ENCODE data around the gene MX2. TPM values are rescaled to one million over a fixed set of nuclear protein-coding genes. Genes with fewer than 3 reads are reported as not detected.
A peak's percentile ranks its signal among the peaks of the same experiment; 100 is the strongest.
"Not testable (repeated sequence)": the region's sequence is repeated elsewhere in the genome, so short reads cannot be mapped to it uniquely, and the experiment has no call there.

Gene MX2
- total RNA-seq = 10 to 100 TPM in 2 of 4 donors, 1 to 10 TPM in 2; 6.7 to 17.5 (median 9.5) TPM

GRCh38 chr21:41361786-41362604, at the start of gene MX2:
Gene MX2 (plus strand): TSS chr21:41362027. CDS start chr21:41376907, 14,880 bp downstream.
- H3K27me3 ChIP-seq = no peaks in the 10 kb centered on the region
- peak within 1 kb of the TSS; percentile 55 to 92 (median 87) for H3K27ac ChIP-seq
- peak within 1 kb of the TSS; percentile 23 to 44 (median 33) for H3K4me3 ChIP-seq
- peak; percentile 52 to 86 for DNase-seq (ENCODE audit: low spot score in 2 of 2)
- no peaks in the 10 kb centered on the region for H3K9me3 ChIP-seq
- peaks cover 0 to 69% (median 9%) of the 10 kb centered on the region in 4 donors for H3K4me1 ChIP-seq
- no peaks in the 10 kb centered on the region for H3K36me3 ChIP-seq
- WGBS, 2 donors = 46 to 55% methylated on average over 24 of the region's 24 CpGs
- TF ChIP-seq EP300 (IDR thresholded peaks at IDR 0.05) = peak in 1 of 2 donors; percentile 72
- peak in 1 of 5 experiments; percentile 8 for TF ChIP-seq CTCF (IDR thresholded peaks at IDR 0.05)
- TF ChIP-seq POLR2A (IDR thresholded peaks at IDR 0.05) = peak in 1 of 2 donors; percentile 15

GRCh38 chr21:41313285-41314164, 48.3 kb upstream of the MX2 start:
- Histone ChIP-seq H3K4me1 (peaks cover 0 to 14% (median 6%) of the 10 kb centered on the region in 4 donors), H3K27me3 (peaks cover 0 to 27% of the 10 kb centered on the region in 2 donors)
- not testable (repeated sequence) for H3K4me3 ChIP-seq; H3K27ac ChIP-seq; H3K36me3 ChIP-seq; H3K9me3 ChIP-seq; DNase-seq (ENCODE audit: low spot score in 2 of 2)
- 77 to 89% methylated on average over 5 to 6 of the region's 8 CpGs for WGBS, 2 donors

GRCh38 chr21:41315726-41316125, 46.1 kb upstream of the MX2 start:
- no peaks in the 10 kb centered on the region for H3K36me3 ChIP-seq
- 90 to 93% methylated on average over 6 of the region's 6 CpGs for WGBS, 2 donors
- H3K27ac ChIP-seq = no peak overlapping the region
- no peak overlapping the region for H3K4me3 ChIP-seq
- no peaks in the 10 kb centered on the region for H3K9me3 ChIP-seq
- no peak for TF ChIP-seq EP300 (IDR thresholded peaks at IDR 0.05)
- TF ChIP-seq CTCF (IDR thresholded peaks at IDR 0.05) = no peak
- no peak for TF ChIP-seq POLR2A (IDR thresholded peaks at IDR 0.05)
- H3K27me3 ChIP-seq = peaks cover 0 to 27% of the 10 kb centered on the region in 2 donors
- no peak for DNase-seq (ENCODE audit: low spot score in 2 of 2)
- H3K4me1 ChIP-seq = peaks cover 0 to 14% (median 6%) of the 10 kb centered on the region in 4 donors

- peaks cover 0 to 27% of the 10 kb centered on the region in 2 donors for H3K27me3 ChIP-seq
- DNase-seq (ENCODE audit: low spot score in 2 of 2) = no peak
- WGBS, 2 donors = 31 to 34% methylated on average over 14 to 17 of the region's 55 CpGs
- no peaks in the 10 kb centered on the region for H3K36me3 ChIP-seq
- H3K4me3 ChIP-seq = peak within 1 kb of the TSS in 3 of 4 donors; percentile 12 to 44 (median 41)
- peak within 1 kb of the TSS in 1 of 4 donors; percentile 78 for H3K27ac ChIP-seq
- H3K4me1 ChIP-seq = peaks cover 0 to 14% (median 6%) of the 10 kb centered on the region in 4 donors
- H3K9me3 ChIP-seq = no peaks in the 10 kb centered on the region
- TF ChIP-seq EP300 (IDR thresholded peaks at IDR 0.05) (no peak), POLR2A (IDR thresholded peaks at IDR 0.05) (no peak), CTCF (IDR thresholded peaks at IDR 0.05) (no peak)
These were observed 45.4 kb upstream of the MX2 start, which contains the start of gene FAM3B for GRCh38 chr21:41316200-41317062. Gene FAM3B (plus strand): TSS chr21:41316801. CDS start chr21:41316880, 79 bp downstream.

GRCh38 chr21:41317063-41317392, 44.8 kb upstream of the MX2 start:
- WGBS, 2 donors = 11% methylated on average over 16 to 18 of the region's 19 CpGs
- H3K4me1 ChIP-seq = peaks cover 0 to 14% (median 6%) of the 10 kb centered on the region in 4 donors
- no peaks in the 10 kb centered on the region for H3K36me3 ChIP-seq
- H3K9me3 ChIP-seq = no peaks in the 10 kb centered on the region
- H3K27me3 ChIP-seq = peaks cover 0 to 27% of the 10 kb centered on the region in 2 donors
- DNase-seq (ENCODE audit: low spot score in 2 of 2) = no peak
- peak overlapping the region in 1 of 4 donors; percentile 78 for H3K27ac ChIP-seq
- no peak for TF ChIP-seq CTCF (IDR thresholded peaks at IDR 0.05)
- TF ChIP-seq EP300 (IDR thresholded peaks at IDR 0.05) = no peak
- peak overlapping the region in 2 of 4 donors; percentile 41 to 44 for H3K4me3 ChIP-seq

Data from tibial nerve (tissue), 4 donors.